SK-N-SH (cell line): ENCODE data around the gene SPATA32.

Experiments
- EP300 ChIP-seq, 2 experiments: IDR thresholded peaks; 2 replicates each; pipeline versions ENCODE4 v1.4.0 to v1.6.1; 2012; ENCODE audit warnings: borderline replicate concordance in 1 of 2, low read depth in 1 of 2, low read length in 1 of 2
- TF ChIP-seq, protein P1 (sequence below): fragments of 150-350 bp; IDR thresholded peaks from 2 replicates; pipeline ENCODE4 v1.6.1; 2017; ENCODE audit warnings: antibody characterized with exemption, low read length, low read depth, borderline replicate concordance

GRCh38 chr17:45262516-45263476, 902 bp upstream of the SPATA32 start:
- TF ChIP-seq, protein P1, sequence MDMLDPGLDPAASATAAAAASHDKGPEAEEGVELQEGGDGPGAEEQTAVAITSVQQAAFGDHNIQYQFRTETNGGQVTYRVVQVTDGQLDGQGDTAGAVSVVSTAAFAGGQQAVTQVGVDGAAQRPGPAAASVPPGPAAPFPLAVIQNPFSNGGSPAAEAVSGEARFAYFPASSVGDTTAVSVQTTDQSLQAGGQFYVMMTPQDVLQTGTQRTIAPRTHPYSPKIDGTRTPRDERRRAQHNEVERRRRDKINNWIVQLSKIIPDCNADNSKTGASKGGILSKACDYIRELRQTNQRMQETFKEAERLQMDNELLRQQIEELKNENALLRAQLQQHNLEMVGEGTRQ = no peak
- no peak for TF ChIP-seq EP300 (IDR thresholded peaks at IDR 0.05; ENCODE audit: borderline replicate concordance in 1 of 2, low read depth in 1 of 2, low read length in 1 of 2)
